ENCODE measurements around the gene SLC12A1.
A peak's percentile ranks its signal among the peaks of the same experiment; 100 is the strongest.

Gene SLC12A1

GRCh38 chr15:48244921-48245320 lies 38.8 kb downstream of the SLC12A1 start:
- peaks cover 6% of the 10 kb centered on the region for H3K27me3 Mint-ChIP-seq (ENCODE audit: low read depth, poor library complexity)
- no peak overlapping the region for H3K4me3 Mint-ChIP-seq
- H3K4me1 Mint-ChIP-seq = peaks cover 15% of the 10 kb centered on the region
- H3K36me3 Mint-ChIP-seq (ENCODE audit: low read depth) = no peaks in the 10 kb centered on the region
- H3K27ac Mint-ChIP-seq = no peak overlapping the region
- DNase-seq = no peak
- H3K9me3 Mint-ChIP-seq = no peaks in the 10 kb centered on the region
- TF ChIP-seq, protein P1, sequence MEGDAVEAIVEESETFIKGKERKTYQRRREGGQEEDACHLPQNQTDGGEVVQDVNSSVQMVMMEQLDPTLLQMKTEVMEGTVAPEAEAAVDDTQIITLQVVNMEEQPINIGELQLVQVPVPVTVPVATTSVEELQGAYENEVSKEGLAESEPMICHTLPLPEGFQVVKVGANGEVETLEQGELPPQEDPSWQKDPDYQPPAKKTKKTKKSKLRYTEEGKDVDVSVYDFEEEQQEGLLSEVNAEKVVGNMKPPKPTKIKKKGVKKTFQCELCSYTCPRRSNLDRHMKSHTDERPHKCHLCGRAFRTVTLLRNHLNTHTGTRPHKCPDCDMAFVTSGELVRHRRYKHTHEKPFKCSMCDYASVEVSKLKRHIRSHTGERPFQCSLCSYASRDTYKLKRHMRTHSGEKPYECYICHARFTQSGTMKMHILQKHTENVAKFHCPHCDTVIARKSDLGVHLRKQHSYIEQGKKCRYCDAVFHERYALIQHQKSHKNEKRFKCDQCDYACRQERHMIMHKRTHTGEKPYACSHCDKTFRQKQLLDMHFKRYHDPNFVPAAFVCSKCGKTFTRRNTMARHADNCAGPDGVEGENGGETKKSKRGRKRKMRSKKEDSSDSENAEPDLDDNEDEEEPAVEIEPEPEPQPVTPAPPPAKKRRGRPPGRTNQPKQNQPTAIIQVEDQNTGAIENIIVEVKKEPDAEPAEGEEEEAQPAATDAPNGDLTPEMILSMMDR (IDR thresholded peaks at IDR 0.05) = no peak

DNA sequence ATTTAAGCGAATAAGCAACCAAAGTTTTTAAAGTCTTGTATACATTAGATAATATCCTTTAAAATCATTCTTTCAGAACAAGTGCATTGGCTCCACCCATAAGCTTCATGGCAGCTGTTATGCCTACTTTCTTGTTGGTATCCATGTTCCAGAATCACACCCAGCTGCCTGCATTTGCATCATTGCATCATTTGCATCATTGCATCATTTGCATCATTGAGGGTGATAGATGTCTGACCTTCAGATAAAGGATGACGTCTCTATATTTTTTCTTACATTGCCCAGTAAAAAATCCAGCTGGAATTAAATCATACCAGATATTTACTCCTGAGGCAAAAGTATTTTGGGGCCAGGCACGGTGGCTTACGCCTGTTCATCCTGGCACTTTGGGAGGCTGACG lies 42.3 kb downstream of the SLC12A1 start:
- no peaks in the 10 kb centered on the region for H3K9me3 Mint-ChIP-seq
- peaks cover 4% of the 10 kb centered on the region for H3K27me3 Mint-ChIP-seq (ENCODE audit: low read depth, poor library complexity)
- H3K4me3 Mint-ChIP-seq = no peak overlapping the region
- TF ChIP-seq, protein P1 (IDR thresholded peaks at IDR 0.05) = no peak
- DNase-seq = no peak
- no peaks in the 10 kb centered on the region for H3K36me3 Mint-ChIP-seq (ENCODE audit: low read depth)
- peaks cover 12% of the 10 kb centered on the region for H3K4me1 Mint-ChIP-seq
- H3K27ac Mint-ChIP-seq = no peak overlapping the region

DNA sequence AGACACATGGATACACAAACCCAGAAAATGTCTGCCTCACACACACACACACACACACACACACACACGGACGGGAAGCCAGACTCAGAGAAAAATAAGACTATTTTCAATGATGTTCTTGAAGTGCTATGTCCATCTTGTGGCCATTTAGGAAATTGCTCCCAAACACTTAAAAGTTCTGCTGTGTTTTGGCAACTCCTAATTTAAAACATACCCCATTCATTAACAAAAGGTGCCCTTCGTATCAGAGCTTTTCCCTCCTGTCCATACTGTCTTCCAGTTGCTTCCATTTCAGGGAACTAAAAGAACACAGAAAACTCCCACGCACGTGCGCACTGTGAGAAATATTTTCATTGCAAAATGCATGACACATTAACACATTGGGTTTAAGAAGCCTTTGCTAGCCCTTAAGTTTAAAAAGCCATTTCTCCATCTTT lies 44.6 kb downstream of the SLC12A1 start:
- TF ChIP-seq, protein P1 (IDR thresholded peaks at IDR 0.05) = peak; percentile 39
- Mint-ChIP-seq H3K4me3 (no peak overlapping the region), H3K27ac (no peak overlapping the region), H3K27me3 (ENCODE audit: low read depth, poor library complexity) (peaks cover 4% of the 10 kb centered on the region), H3K9me3 (peaks cover 4% of the 10 kb centered on the region), H3K4me1 (peaks cover 12% of the 10 kb centered on the region), H3K36me3 (ENCODE audit: low read depth) (no peaks in the 10 kb centered on the region)
- DNase-seq = peak; percentile 22

DNA sequence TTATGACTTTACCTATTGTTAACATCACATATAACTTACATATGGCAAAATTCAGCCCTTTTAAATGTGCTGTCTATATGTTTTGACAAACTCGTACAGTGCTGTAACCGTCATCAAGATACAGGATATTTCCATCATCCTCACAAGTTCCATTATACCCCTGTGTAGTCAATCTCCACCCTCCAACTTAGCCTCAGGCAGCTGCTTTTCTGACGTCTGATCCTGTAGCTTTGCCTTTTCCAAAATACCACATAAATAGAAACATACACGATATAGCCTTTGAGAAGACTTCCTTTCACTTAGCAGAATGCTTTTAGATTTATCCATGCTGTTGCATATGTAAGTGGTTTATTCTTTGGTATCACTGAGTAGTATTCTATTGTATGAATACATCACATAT lies 47.1 kb downstream of the SLC12A1 start:
- H3K27ac Mint-ChIP-seq = no peak overlapping the region
- no peaks in the 10 kb centered on the region for H3K36me3 Mint-ChIP-seq (ENCODE audit: low read depth)
- H3K27me3 Mint-ChIP-seq (ENCODE audit: low read depth, poor library complexity) = peaks cover 4% of the 10 kb centered on the region
- no peak overlapping the region for H3K4me3 Mint-ChIP-seq
- TF ChIP-seq, protein P1 (IDR thresholded peaks at IDR 0.05) = no peak
- H3K9me3 Mint-ChIP-seq = peaks cover 20% of the 10 kb centered on the region
- no peak for DNase-seq
- peaks cover 7% of the 10 kb centered on the region for H3K4me1 Mint-ChIP-seq

GRCh38 chr15:48265135-48265534 lies 59.0 kb downstream of the SLC12A1 start:
- Mint-ChIP-seq H3K4me1 (peaks cover 8% of the 10 kb centered on the region), H3K9me3 (no peaks in the 10 kb centered on the region), H3K27me3 (ENCODE audit: low read depth, poor library complexity) (no peaks in the 10 kb centered on the region), H3K27ac (no peak overlapping the region), H3K4me3 (no peak overlapping the region), H3K36me3 (ENCODE audit: low read depth) (no peaks in the 10 kb centered on the region)
- TF ChIP-seq, protein P1 (IDR thresholded peaks at IDR 0.05) = no peak
- no peak for DNase-seq

DNA sequence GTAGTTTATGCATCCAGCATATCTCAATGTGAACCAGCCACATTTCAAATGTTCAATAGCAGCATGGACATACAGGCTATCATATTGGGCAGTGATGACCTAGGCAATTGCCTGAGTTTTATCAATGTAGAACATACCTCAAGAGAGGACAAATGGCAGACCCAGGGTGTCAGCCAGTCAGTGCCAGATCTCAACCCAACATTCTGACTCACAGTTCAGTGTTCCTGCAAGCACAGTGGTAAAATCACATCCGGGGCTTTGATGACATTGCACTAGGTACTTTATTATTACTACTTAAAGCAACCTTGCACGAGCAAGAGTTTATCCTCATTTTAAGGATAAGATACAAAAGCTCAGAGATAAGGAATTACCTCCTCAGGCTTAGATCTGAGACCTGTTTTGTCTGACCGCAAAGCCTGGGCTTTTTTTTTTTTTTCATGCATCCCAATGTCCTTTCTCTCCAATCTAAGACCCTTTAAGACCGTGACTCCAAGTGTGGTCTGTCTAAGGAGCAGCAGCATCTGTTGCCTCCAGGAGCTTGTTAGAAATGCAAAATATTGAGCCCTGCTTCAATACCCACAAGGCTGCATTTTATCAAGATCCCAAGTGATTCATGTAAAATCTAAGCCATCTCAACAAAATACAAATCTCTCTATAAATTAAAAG lies 60.1 kb downstream of the SLC12A1 start:
- Mint-ChIP-seq H3K27ac (no peak overlapping the region), H3K4me1 (peaks cover 8% of the 10 kb centered on the region), H3K9me3 (no peaks in the 10 kb centered on the region), H3K36me3 (ENCODE audit: low read depth) (no peaks in the 10 kb centered on the region), H3K27me3 (ENCODE audit: low read depth, poor library complexity) (no peaks in the 10 kb centered on the region), H3K4me3 (no peak overlapping the region)
- DNase-seq = no peak
- TF ChIP-seq, protein P1 (IDR thresholded peaks at IDR 0.05) = no peak

Measured in nephron progenitor cell (in vitro differentiated cells).